Calu3 (cell line): ENCODE results near the gene ATG7. TPM values are rescaled to one million over a fixed set of nuclear protein-coding genes. Genes with fewer than 3 reads are reported as not detected.
A peak's percentile ranks its signal among the peaks of the same experiment; 100 is the strongest.
"Not testable (repeated sequence)": the region's sequence is repeated elsewhere in the genome, so short reads cannot be mapped to it uniquely, and the experiment has no call there.

Source experiments
- BruUV-seq: library from RNA; stranded (reverse); fragments of 400-500 nt; replicated peaks from 2 replicates; lab custom pipeline; 2021; lab: Mats Ljungman, UMichigan
- CTCF ChIA-PET: fragments of 300-600 bp; sonication (Branson Sonifier 250); formaldehyde crosslinking; loops from one replicate; lab custom pipeline; 2022; ENCODE audit warnings: antibody characterized with exemption; lab: Charles Lee
- DNase-seq: peaks from one replicate; pipeline ENCODE4 v3.0.0; 2022
- H3K27ac Mint-ChIP-seq: one replicate; pipeline ENCODE4 v1.8.0; 2022; ENCODE audit warnings: mixed read lengths; ENCODE audit not compliant: unreplicated experiment
- H3K27me3 Mint-ChIP-seq: one replicate; pipeline ENCODE4 v1.8.0; 2022; ENCODE audit warnings: mixed read lengths; ENCODE audit not compliant: unreplicated experiment
- H3K36me3 Mint-ChIP-seq: one replicate; pipeline ENCODE4 v1.8.0; 2022; ENCODE audit warnings: mild to moderate bottlenecking, moderate library complexity, mixed read lengths; ENCODE audit not compliant: insufficient read depth, unreplicated experiment
- H3K4me1 Mint-ChIP-seq: one replicate; pipeline ENCODE4 v1.8.0; 2022; ENCODE audit warnings: mild to moderate bottlenecking, low read depth, mixed read lengths; ENCODE audit not compliant: unreplicated experiment
- H3K4me3 Mint-ChIP-seq: one replicate; pipeline ENCODE4 v1.8.0; 2022; ENCODE audit warnings: mild to moderate bottlenecking, low read depth, moderate library complexity, mixed read lengths; ENCODE audit not compliant: unreplicated experiment
- H3K9me3 Mint-ChIP-seq: one replicate; pipeline ENCODE4 v1.8.0; 2022; ENCODE audit warnings: low read depth, mixed read lengths; ENCODE audit not compliant: unreplicated experiment
- CTCF ChIP-seq: fragments of 200-600 bp; IDR thresholded peaks from one replicate; pipeline ENCODE4 v1.8.0; 2022; ENCODE audit warnings: antibody characterized with exemption; ENCODE audit not compliant: unreplicated experiment
- intact Hi-C: fragments of 100-400 bp; cut with micrococcal nuclease; formaldehyde crosslinking; loops from one replicate; pipeline ENCODE4 v1.10.0; 2022; ENCODE audit not compliant: unreplicated experiment
- total RNA-seq: library from RNA; stranded (reverse); gene quantifications from 2 replicates; pipeline ENCODE4 v1.2.3, GENCODE V29; 2022

ATG7 gene
- total RNA-seq, 1 experiment from 2014 or later, result 37.3 TPM

- H3K4me1 Mint-ChIP-seq, result peaks cover 17% of the 10 kb centered on the region
- DNase-seq, result no peak
- H3K9me3 Mint-ChIP-seq, result no peaks in the 10 kb centered on the region
- BruUV-seq, result no TSS peak
- TF ChIP-seq CTCF, result no peak
- intact Hi-C loops, result no loop called here
- no peak overlapping the region for H3K4me3 Mint-ChIP-seq
- no peaks in the 10 kb centered on the region for H3K27me3 Mint-ChIP-seq
- H3K27ac Mint-ChIP-seq, result peak overlapping the region; percentile 22
- peaks cover 43% of the 10 kb centered on the region for H3K36me3 Mint-ChIP-seq
- CTCF ChIA-PET, result no interaction called here
These were observed 298.7 kb downstream of the ATG7 start for GRCh38 chr3:11570789-11571495.

- H3K27me3 Mint-ChIP-seq, BruUV-seq: not testable (repeated sequence)
These were observed 300.5 kb downstream of the ATG7 start for GRCh38 chr3:11572660-11573059.

GRCh38 chr3:11574981-11575669 is 302.9 kb downstream of the ATG7 start:
- TF ChIP-seq CTCF, result no peak
- no TSS peak for BruUV-seq
- no peak overlapping the region for H3K4me3 Mint-ChIP-seq
- DNase-seq, result no peak
- H3K4me1 Mint-ChIP-seq, result peaks cover 10% of the 10 kb centered on the region
- H3K36me3 Mint-ChIP-seq, result peaks cover 18% of the 10 kb centered on the region
- H3K9me3 Mint-ChIP-seq, result no peaks in the 10 kb centered on the region
- no peaks in the 10 kb centered on the region for H3K27me3 Mint-ChIP-seq
- H3K27ac Mint-ChIP-seq, result no peak overlapping the region
- CTCF ChIA-PET, result no interaction called here
- intact Hi-C loops, result no loop called here

More at GRCh38 chr3:11572660-11573059, 300.5 kb downstream of the ATG7 start:
- intact Hi-C loops, DNase-seq, H3K4me3 Mint-ChIP-seq, H3K9me3 Mint-ChIP-seq, H3K27ac Mint-ChIP-seq, CTCF ChIA-PET: not testable (repeated sequence)
- Mint-ChIP-seq H3K4me1 (peaks cover 19% of the 10 kb centered on the region), H3K36me3 (peaks cover 33% of the 10 kb centered on the region)

- Mint-ChIP-seq H3K9me3 (no peaks in the 10 kb centered on the region), H3K27me3 (no peaks in the 10 kb centered on the region), H3K36me3 (peaks cover 16% of the 10 kb centered on the region), H3K4me3 (no peak overlapping the region), H3K27ac (no peak overlapping the region), H3K4me1 (peaks cover 10% of the 10 kb centered on the region)
- BruUV-seq, result no TSS peak
- intact Hi-C loops, result no loop called here
- CTCF ChIA-PET, result no interaction called here
- no peak for TF ChIP-seq CTCF
- DNase-seq, result no peak
These were observed 303.5 kb downstream of the ATG7 start for GRCh38 chr3:11575677-11576076.
